Measurements from ENCODE around the gene MEIG1. TPM values are rescaled to one million over a fixed set of nuclear protein-coding genes. Genes with fewer than 3 reads are reported as not detected.
"Not testable (repeated sequence)": the region's sequence is repeated elsewhere in the genome, so short reads cannot be mapped to it uniquely, and the experiment has no call there.

MEIG1 gene
- total RNA-seq, 1 experiment from 2014 or later: not detected

DNA sequence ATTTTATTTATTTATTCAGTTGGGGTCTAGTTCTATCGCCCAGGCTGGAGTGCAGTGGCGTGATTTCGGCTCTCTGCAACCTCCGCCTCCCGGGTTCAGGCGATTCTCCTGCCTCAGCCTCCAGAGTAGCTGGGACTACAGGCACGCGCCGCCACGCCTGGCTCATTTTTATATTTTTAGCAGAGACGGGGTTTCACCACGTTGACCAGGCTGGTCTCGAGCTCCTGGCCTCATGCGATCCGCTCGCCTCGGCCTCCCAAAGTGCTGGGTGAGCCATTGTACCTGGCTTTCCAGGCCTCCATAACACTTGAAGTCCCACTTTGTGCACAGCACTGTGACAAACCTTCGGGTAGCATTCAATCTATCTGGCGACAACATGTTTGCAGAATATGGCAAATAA lies 4.3 kb upstream of the MEIG1 start:
- DNase-seq (ENCODE audit: low read depth): no peak

DNA sequence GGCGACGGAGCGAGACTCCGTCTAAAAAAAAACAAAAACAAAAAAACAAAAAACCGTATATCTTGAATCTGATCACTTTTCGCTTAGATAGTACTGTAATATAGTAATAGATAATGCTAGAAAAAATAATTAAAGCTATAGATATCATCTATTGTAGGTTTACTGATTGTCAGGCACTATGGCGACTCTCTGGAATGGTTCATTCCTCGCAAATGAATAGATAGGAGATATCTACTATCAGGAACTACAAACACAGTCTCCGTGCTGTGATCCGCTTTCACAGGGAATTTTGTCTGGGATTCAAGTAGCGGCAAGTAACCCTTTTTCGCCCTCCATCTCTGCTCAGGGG lies 342 bp upstream of the MEIG1 start:
- no peak for DNase-seq (ENCODE audit: low read depth)

DNA sequence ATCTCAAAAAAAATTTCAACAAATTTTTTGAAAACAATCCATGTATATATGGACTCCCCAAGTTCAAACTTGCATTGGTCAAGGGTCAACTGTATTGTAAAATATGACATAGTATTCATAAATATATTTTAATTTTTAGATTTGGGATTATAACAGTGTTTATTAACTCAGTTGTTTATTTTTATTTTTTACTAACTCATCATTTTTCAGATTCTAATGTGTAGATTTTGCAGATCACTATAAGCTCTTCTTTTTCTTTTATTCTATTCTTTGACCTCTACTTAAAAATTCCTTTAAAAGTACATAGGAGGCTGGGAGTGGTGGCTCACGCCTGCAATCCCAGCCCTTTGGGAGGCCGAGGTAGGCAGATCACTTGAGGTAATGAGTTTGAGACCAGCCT lies 8.7 kb downstream of the MEIG1 start:
- DNase-seq (ENCODE audit: low read depth): no peak

DNA sequence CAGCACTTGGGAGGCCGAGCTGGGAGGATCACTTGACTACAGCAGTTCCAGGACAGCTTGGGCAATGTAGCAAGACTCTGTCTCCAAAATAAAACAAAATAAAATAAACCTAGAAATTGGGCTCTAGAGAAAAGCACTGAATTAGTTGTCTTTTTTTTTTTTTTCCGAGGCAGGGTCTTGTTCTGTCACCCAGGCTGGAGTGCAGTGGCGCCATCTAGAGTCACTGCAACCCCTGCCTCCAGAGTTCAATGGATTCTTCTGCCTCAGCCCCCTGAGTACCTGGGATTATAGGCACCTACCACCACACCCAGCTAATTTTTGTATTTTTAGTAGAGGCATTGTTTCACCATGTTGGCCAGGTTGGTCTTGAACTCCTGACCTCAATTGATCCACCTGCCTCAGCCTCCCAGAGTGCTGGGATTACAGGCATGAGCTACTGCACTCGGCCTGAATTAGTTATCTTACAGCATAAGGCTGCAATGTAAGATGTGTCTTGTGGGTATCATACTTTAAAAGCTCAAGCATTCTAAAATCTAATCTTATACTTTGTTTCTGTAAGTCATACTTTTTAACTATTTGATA lies 12.8 kb downstream of the MEIG1 start:
- DNase-seq (ENCODE audit: low read depth): peak; percentile 37

DNA sequence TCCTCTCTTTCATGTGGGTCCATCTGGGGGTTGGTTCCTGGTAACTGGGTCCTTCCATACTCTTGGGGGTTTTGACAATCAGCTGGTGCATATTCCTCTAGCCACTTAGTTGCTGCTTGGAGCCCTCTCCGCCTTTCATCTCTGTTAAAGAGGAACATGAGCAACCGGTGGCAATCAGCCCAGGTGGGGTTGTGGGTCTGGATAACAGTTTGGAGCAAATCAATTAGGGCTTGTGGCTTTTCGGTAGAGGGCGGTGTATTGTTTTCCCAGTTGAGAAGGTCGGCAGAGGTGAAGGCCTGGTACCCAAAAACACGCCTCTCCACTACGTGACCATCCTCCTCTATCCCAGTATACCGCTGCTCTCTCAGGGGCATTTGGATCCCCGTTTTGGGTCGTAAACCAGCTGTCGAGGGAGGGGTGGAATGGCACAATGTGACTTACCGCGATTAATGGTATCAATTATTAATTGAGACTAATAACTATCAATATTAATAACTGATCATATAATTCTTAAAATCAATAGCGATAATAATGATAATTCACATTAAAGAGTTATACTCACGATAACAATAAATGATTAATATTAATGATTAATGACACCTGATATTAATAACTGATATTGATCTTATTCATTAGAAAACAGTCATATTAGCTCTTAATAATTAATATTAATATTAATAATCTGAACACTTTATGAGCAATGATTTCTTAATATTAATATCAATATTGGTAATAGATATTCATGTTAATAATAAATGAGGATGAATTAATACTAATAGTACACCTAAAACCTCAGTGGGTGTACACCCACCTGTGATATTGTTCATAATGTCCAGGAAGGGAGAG lies 15.2 kb downstream of the MEIG1 start:
- not testable (repeated sequence) for DNase-seq (ENCODE audit: low read depth)

DNA sequence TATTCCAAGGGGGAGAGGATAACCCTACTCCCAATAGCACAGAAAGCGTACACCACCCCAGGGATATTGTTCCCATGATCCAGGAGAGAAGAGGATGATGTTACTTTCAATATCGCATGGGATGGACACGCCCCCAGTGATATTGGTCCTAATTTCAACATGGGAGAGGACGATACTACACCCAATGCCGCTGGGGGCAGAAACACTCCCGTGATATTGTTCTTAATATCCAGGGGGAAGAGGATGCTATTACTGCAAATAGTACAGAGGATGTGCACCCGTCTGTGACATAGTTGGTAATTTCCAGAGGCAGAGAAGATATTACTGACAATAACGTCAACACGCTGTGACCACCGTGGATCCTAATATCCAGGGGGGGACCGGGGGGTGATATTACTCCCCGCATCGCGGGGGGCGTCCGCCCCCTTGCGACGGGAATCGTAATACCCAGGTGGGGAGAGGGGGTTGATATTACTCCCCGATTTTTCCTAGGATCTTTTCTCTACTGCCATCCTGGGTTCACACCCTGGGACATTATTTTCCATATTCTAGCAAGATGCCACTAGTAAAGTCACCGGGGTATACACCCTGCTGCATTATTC lies 16.6 kb downstream of the MEIG1 start:
- no peak for DNase-seq (ENCODE audit: low read depth)

DNA sequence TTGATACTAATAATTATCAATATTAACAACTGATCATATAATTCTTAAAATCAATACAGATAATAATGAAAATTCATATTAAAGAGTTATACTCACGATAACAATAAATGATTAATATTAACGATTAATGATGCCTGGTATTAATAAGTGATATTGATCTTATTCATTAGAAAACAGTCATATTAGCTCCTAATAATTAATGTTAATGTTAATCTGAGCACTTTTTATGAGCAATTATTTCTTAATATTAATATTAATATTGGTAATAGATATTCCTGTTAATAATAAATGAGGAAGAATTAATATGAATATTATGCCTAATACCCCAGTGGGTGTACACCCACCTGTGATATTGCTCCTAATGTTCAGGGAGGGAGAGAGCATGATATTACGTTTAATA lies 23.6 kb downstream of the MEIG1 start:
- DNase-seq (ENCODE audit: low read depth): no peak

DNA sequence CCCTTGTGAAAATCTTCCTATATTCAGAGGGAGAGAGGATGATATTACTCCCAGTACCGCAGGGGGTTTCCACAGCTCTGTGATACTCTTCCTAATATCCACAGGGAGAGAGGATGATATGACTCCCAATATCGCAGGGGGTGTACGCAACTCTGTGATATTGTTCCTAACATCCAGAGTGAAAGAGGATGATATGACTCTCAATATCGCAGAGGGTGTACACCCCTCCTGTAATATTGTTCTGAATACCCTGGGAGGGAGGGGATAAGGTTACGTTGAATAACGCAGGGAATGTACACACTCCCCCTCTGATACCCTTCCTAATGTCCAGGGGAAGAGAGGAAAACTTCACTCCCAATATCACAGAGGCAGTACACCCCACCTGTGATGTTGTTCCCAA lies 30.4 kb downstream of the MEIG1 start:
- not testable (repeated sequence) for DNase-seq (ENCODE audit: low read depth)

DNA sequence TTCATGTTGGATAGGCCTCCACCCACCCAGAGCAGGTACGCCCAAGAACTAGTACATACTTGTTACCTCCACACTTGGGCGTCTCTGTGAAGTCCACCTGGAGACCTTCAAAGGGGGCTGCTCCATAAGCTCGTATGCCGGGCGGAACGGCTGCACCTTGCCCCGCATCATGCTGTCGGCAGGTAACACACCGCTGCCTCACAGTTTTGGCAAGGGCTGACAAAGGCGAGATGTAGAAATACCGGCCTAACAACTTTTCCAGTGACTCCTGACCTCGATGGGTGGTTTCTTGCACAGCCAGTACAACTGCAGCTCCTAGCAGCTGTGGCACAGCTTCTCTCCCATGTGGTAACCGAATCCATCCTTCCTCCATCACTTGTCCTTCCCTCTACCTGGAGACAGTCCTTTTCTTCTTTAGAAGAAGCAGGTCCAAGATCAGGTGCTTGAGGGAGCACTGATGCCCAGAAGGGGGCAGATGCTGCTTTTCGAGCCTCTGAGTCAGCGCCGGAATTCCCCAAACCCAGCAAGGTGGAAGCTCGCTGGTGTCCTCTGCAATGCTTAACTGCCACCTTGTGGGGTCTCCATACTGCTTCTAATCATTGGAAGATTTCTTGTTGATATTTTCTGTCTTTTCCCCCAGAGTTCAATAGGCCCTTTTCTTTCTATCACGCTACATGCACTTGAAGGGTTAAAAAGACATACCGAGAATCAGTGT lies 32.0 kb downstream of the MEIG1 start:
- DNase-seq (ENCODE audit: low read depth): peak; percentile 70

DNA sequence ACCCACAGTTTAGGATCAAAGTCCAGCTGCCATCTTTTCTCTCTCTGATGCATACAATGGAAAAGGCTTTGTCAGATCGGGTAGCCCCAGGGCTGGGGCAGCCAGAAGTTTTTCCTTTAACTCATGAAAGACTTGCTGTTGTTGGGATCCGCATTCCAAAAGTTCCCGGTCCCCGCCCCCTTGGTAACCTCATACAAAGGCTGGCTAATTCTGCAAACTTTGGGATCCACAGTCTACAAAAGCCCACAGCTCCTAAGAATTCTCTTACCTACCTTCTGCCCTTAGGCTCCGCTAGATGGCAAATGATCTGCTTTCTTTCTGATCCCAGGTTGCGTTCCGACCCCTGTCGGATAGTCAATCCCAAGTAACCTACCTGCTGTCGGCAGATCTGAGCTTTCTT lies 33.1 kb downstream of the MEIG1 start:
- DNase-seq (ENCODE audit: low read depth): not testable (repeated sequence)

DNA sequence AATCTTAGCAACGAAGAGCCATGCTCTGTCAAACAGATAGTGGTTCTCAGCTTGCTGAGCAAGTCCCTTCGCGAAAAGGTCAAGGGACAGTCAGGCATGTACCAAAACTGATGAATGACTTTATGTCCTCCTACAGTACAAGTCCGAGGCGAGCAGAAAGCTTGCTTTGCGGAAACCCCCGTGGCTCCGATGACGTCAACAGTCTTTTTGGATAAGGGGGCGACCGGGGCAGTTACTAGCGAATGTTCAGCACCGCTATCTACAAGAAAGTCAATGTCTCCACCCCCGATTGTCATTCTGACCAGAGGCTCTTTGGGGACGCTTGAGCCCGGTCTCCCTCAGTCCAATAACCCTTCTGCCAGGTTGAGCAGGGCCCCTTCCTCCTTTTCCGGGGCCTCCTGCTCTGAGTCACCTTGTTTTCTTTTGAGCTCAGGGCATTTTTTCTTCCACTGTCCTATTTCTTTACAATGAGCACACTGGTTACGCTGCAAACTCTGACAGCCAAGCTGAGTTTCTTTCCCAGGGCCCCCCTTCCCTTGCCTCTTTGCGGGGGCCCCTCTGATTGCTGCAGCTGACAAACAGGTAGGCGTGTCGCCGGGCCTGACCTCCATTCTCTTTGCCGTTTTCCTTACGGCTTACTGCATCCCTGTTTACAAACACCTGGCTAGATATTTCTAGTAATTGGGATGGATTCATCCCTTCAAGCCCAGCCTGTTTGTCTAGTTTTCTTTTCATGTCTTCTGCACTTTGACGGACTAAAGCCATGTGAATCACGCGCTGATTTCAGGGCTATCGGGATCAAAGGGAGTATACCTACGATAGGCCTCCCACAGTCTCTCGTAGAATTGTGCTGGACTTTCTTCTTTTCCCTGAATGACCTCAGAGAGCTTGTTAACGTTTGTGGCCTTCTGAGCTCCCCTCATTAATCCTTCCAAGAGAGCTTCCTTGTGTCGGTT lies 34.6 kb downstream of the MEIG1 start:
- not testable (repeated sequence) for DNase-seq (ENCODE audit: low read depth)

DNA sequence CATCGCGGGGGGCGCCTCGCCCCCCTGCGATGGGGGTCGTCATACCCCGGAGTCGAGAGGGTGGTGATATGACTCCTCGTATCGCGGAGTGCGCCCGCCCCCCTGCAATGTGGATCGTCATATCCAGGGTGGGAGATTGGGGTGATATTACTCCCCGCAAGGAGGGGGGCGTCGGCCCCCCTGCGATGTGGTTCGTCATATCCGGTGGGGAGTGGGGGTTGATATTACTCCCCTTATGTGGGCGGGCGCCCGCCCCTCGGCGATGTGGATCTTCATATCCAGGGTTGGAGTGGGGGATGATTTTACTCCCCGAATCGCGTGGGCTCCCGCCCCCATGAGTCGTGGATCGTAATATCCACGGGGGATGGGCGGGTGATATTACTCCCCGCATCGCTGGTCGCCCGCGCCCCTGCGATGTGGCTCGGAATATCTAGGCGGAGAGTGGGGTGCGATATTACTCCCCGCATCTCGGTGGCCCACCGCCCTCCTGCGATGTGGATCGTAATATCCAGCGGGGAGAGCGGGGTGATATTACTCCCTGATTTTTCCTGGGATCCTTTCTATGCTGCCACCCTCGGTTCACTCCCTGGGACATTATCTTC lies 36.9 kb downstream of the MEIG1 start:
- DNase-seq (ENCODE audit: low read depth): no peak

DNA sequence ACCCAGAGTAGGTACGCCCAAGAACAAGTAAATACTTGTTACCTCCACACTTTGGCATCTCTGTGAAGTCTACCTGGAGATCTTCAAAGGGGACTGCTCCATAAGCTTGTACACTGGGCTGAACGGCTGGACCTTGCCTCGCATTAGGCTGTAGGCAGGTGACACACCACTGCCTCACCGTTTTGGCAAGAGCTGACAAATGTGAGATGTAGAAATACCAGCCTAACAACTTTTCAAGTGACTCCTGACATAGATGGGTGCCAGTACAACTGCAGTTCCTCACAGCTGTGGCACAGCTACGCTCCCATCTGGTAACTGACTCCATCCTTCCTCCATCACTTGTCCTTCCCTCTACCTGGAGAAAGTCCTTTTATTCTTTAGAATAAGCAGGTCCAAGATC lies 54.3 kb downstream of the MEIG1 start:
- DNase-seq (ENCODE audit: low read depth): not testable (repeated sequence)

DNA sequence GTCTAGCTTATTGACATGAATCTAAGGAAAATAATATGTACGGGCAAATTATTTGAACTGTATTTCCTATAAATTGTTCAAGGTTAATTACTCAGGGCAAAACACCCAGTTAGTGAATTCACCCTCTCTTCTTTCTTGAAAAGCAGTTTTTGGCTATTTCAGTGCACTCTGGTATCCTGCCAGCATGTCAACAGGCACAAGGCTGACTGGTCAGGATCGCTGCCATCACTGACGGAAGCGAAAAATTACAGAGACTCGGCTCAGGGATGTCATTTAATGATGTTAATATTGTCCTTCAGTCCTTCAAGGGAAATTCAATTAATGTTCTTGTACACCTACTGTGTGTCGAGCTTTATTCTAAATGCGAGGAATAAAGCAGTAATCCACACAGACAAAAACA lies 56.3 kb downstream of the MEIG1 start:
- DNase-seq (ENCODE audit: low read depth): no peak

DNA sequence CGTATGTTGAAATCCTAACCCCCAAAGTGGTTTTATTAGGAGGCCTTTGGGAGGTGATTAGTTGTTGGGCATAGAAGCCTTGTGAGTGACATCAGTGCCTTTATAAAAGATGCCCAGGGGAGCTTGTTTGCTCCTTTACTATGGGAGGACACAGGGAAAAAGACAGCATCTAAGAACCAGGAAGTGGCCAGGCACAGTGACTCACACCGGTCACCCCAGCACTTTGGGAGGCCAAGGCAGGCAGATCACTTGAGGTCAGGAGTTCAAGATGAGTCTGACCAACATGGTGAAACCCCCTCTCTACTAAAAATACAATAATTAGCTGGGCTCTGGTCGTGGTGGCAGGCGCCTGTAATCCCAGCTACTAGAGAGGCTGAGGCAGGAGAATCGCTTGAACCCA lies 61.8 kb downstream of the MEIG1 start:
- peak; percentile 49 for DNase-seq (ENCODE audit: low read depth)

Other genes with a start within 250 kb of the MEIG1 start
- gene FAM107B, start 184.5 kb upstream of the MEIG1 start, total RNA-seq (2014; rRNA removed; shearing (Covaris generic)): 14.3 and 15.6 TPM in 2 replicates
- gene CDNF, start 121.4 kb upstream of the MEIG1 start, total RNA-seq (2014; rRNA removed; shearing (Covaris generic)): not detected in 2 replicates
- 39.9 and 51.2 TPM in 2 replicates for gene HSPA14, start 121.1 kb upstream of the MEIG1 start, total RNA-seq (2014; rRNA removed; shearing (Covaris generic))
- gene MSANTD7, start 121.1 kb upstream of the MEIG1 start, total RNA-seq (2014; rRNA removed; shearing (Covaris generic)): 14.4 and 14.7 TPM in 2 replicates
- 29.0 and 35.7 TPM in 2 replicates for gene SUV39H2, start 80.5 kb upstream of the MEIG1 start, total RNA-seq (2014; rRNA removed; shearing (Covaris generic))
- gene DCLRE1C, start 5.3 kb upstream of the MEIG1 start, total RNA-seq (2014; rRNA removed; shearing (Covaris generic)): 9.9 and 10.2 TPM in 2 replicates
- not detected in 2 replicates for gene OLAH, start 84.6 kb downstream of the MEIG1 start, total RNA-seq (2014; rRNA removed; shearing (Covaris generic))
- 8.5 and 10.2 TPM in 2 replicates for gene ACBD7, start 129.4 kb downstream of the MEIG1 start, total RNA-seq (2014; rRNA removed; shearing (Covaris generic))
- 6.6 and 8.8 TPM in 2 replicates for gene RPP38, start 138.0 kb downstream of the MEIG1 start, total RNA-seq (2014; rRNA removed; shearing (Covaris generic))
- 31.7 and 37.2 TPM in 2 replicates for gene NMT2, start 209.3 kb downstream of the MEIG1 start, total RNA-seq (2014; rRNA removed; shearing (Covaris generic))

All from Daoy (cell line).